IMR-90 (cell line): ENCODE results near the gene LCTL.

Experiments used
- CEBPB ChIP-seq: IDR thresholded peaks from 2 replicates; pipeline ENCODE4 v1.6.1; 2012; ENCODE audit warnings: low read depth, low read length, improper control_type of control experiment
- CHD1 ChIP-seq: IDR thresholded peaks from 2 replicates; pipeline ENCODE4 v1.6.1; 2012; ENCODE audit warnings: low read depth, low read length, improper control_type of control experiment
- CTCF ChIP-seq: conservative IDR thresholded peaks from 2 replicates; pipeline ENCODE4 v1.5.1; 2012; ENCODE audit warnings: mild to moderate bottlenecking, low read depth, low read length, improper control_type of control experiment
- FOS ChIP-seq: fragments of 150-350 bp; IDR thresholded peaks from 2 replicates; pipeline ENCODE4 v1.6.1; 2016; ENCODE audit warnings: low read depth, low read length
- MAFK ChIP-seq: IDR thresholded peaks from 2 replicates; pipeline ENCODE4 v1.6.1; 2012; ENCODE audit warnings: low read depth, low read length, improper control_type of control experiment
- MAZ ChIP-seq: IDR thresholded peaks from 2 replicates; pipeline ENCODE4 v1.6.1; 2012; ENCODE audit warnings: low read depth, mild to moderate bottlenecking, low read length, improper control_type of control experiment, moderate library complexity, borderline replicate concordance
- POLR2A ChIP-seq: IDR thresholded peaks from 2 replicates; pipeline ENCODE4 v1.6.1; 2012; ENCODE audit warnings: mild to moderate bottlenecking, low read depth, low read length
- RAD21 ChIP-seq: IDR thresholded peaks from 2 replicates; pipeline ENCODE4 v1.6.1; 2012; ENCODE audit warnings: low read length, improper control_type of control experiment
- RCOR1 ChIP-seq: IDR thresholded peaks from 2 replicates; pipeline ENCODE4 v1.6.1; 2012; ENCODE audit warnings: mild to moderate bottlenecking, low read length, improper control_type of control experiment; ENCODE audit not compliant: insufficient replicate concordance
- SMC3 ChIP-seq: fragments of 150-350 bp; IDR thresholded peaks from 2 replicates; pipeline ENCODE4 v1.6.1; 2016; ENCODE audit warnings: low read depth, mild to moderate bottlenecking, antibody characterized with exemption, low read length, moderate library complexity

GRCh38 chr15:66608159-66608558, 42.4 kb upstream of the LCTL start:
- TF ChIP-seq FOS (no peak), CTCF (no peak), POLR2A (no peak), RCOR1 (no peak), CHD1 (no peak), MAZ (no peak), SMC3 (no peak), RAD21 (no peak), CEBPB (no peak), MAFK (no peak)
